MV-4-11 (cell line): ENCODE measurements around the gene NMNAT2.
A peak's percentile ranks its signal among the peaks of the same experiment; 100 is the strongest.
"Not testable (repeated sequence)": the region's sequence is repeated elsewhere in the genome, so short reads cannot be mapped to it uniquely, and the experiment has no call there.

ENCODE experiments used
- DNase-seq: peaks from one replicate; lab custom pipeline; 2025; lab: John Stamatoyannopoulos, UW

Gene NMNAT2

DNA sequence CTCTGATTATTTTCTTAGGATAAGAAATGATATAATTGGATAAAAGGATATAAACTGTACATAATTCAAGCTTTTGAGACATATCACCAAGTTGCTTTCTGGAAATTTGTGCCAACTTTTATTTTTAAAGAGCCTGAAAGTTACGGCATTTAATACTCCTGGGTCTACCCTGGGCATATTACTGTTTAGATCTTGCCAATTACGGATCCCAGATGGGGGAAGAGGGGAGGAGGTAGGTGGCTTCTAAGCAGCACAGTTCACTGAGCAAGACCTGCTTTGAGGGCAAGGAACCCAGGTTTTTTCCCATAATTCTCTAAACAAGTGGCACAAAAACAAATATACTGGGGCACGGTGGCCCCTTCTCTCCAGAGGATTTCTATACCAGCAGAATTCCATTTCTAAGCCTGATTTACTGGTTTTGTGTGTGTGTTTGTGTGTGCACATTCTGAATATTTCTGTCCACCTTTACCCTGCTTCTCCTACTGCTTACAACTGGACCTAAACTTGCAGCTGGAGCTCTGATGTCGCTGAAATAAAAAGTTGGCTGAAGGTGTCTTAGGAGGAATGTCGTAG is 155.5 kb downstream of the NMNAT2 start:
- no peak for DNase-seq

DNA sequence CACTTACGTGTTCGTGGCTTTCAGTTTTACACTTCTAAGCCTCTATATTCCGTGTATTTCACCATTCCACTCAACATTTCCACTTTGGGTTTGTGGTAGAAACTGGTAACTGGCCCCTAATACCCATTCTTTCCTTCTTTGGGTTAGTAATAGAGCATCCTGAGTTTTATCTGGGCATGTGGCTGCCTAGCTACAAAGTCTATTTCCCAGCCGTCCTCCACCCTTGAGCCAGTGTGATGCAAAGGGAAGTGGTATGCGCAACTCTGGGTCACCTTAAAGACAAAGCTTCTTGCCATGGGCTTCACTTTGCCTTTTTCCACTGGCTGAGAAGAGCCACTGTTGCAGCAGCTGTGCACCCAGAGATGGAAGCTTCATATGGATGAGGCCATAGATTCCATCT is 158.3 kb downstream of the NMNAT2 start:
- DNase-seq = peak; percentile 79

DNA sequence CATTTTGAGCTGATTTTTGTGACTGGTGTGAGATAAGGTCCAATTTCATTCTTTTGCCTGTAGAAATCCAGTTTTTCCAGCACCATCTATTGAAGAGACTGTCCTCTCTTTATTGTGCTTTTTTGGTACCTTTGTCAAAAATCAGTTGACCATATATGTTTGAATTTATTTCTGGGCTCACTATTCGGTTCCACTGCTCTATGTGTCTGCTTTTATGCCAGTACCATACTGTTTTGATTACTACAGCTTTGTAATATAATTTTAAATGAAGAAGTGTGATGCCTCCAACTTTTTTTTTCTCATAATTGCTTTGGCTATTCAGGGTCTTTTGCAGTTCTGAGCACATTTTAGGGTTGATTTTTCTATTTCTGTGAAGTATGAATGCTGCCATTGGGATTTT is 163.1 kb downstream of the NMNAT2 start:
- no peak for DNase-seq

DNA sequence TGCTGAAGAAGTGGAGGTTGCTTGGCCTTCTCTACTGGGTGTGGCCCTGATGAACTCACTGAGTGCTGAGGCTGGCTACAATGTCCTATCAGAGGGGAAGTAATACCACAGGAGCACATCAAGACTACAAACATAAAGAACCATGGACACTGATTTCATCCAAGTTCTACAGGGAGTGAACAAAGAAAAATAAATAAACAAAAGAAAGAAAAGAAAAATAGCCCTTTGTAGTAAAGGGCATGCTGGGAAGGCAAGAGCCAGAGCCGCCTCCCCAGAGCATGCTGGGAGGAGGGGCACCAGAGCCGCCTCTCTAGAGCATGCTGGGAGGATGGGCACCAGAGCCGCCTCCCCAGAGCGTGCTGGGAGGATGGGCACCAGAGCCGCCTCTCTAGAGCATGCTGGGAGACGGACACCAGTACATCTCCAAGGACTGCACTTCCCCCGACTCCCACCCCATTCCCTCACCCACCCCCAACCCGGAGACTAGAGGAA is 166.2 kb downstream of the NMNAT2 start:
- DNase-seq = no peak

DNA sequence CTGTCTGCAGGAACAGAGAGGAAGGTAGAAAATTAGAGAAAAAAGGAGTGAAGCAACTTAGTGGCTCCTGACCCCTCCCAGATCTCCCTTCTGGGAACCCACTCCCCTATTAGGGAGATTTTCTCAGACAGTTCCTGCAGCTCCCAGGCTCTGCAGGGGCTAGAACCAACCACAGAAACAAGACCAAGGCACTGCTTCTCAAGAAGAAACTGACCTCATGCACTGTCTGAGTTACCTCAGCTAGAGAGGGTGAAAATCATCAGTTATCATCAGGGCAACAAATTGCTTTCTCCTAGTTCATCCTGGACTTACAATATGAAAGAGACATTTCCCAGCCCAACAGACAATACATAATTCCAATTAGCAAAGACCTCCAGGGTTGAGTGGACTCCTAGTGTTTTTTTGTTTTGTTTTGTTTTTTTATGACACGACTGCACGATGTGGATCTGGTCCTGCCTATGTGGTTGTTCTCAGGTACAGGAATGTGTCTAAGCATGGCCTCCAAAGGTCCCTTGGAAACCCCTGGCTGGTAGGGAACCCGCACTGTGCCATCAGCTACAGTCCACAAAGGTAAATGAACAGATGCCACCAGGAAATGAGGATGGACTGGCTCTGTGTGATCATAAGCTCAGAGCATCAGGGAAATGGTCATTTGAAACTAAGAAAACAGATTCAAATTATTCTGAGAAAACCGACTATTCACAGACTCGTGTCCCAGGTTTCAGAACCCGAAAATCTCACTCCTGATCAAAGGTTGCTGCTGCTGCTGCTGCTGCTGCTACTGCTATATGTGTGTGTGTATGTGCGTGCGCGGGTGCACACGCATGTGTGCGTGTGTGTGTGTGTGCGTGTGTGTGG is 166.8 kb downstream of the NMNAT2 start:
- no peak for DNase-seq

DNA sequence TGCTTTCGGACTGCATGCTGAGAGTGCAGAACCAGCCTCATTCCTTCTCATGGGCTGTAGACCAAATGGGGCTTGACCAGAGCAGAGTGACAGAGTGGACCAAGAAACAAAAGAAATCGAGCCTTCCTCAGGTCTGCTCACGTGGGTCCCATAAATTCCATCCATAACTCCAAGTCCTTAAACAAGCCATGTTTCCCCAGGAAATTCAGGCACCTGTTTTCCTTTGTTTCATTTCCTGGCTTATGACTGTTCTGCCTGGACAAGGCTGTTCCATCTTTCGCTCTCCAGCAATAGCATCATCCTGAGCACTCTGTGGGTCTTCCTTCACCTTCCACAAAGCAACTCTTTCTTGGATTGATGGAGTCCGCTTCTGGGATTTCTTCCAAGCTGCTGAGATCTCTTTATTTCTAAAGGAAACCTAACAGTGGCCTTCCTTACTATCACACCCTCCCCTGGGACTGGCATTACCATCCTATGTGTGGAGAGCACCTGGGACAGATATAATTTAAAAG is 168.2 kb downstream of the NMNAT2 start:
- no peak for DNase-seq

DNA sequence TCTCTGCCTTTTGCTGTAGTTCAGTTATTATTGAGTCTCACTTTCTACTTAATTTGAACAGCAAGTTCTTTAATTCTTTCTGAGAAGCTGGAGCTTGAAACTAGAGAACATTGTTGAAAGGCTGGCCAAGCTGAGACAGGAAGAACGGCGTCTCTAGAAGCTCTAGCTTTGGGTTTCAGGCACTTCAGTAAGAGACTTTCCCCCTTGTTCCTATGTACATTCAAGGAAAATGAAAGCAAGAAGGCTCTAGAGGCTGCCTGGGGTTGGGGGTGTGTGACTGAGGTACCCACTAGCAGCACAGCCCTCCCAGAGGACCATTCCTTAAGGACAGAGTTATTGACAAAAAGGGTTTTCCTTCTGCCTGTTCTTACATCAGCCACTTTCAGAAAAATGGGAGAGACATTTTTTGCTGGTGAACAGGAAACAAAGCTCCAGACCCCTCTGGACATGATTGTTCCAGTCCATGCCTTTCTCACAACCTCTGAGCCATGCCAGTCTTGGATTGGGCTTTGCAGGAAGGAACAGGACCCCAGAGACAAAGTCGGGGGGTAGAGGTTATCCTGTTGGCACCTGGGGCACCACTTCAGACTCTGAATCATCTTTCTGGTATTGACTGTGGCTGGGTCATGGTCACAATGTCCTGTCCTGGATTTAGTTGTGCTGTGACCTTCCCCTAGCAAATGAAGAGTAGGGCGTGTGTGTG is 169.0 kb downstream of the NMNAT2 start:
- DNase-seq = no peak

DNA sequence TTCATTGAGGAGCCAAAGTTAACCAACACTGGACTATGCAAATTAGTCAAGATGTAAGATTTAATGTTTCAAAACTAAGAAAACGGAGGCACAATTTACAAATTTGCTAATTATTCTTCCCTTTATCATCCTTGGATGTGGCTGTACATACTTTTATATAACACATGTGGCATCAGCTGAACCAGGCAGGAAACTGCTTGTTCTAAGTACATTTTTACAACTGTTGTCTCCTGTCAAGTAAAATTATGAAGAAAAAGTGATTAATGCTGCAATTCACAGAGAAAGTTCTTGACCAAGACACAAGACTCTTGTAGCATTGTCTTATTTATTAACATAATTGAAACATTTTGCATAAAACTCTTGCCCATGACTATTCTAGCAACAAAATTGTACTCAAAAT is 170.2 kb downstream of the NMNAT2 start:
- no peak for DNase-seq

DNA sequence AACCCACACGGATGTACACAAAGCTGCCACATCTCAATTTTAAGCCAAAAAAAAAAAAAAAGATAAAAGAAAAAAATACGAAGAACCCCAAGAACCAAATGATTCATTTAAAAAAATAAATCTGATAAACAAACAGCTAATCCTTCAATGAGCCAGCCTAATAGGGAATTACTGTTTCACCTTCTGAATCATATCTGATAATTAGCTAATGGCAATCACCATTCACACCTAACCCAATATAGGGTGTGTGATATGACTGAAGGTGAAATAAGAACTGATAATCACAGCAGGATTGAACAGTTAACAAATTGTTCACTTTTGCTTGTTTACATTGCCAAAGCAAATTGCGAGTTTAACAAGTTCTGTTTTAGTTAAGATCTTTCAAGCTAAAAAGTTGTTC is 170.7 kb downstream of the NMNAT2 start:
- no peak for DNase-seq

DNA sequence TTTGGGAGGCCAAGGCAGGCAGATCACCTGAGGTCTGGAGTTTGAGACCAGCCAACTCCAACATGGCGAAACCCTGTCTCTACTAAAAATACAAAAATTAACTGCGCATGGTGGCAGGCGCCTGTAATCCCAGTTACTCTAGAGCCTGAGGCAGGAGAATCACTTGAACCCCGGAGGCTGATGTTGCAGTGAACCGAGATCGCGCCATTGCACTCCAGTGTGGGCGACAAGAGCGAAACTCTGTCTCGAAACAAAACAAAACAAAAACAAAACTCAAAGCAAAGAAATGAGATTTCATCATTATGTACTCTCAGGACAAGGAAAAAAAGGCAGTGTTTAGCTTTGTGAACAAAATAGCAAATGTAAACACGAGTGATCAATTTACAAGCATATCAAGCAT is 171.1 kb downstream of the NMNAT2 start:
- DNase-seq = no peak

DNA sequence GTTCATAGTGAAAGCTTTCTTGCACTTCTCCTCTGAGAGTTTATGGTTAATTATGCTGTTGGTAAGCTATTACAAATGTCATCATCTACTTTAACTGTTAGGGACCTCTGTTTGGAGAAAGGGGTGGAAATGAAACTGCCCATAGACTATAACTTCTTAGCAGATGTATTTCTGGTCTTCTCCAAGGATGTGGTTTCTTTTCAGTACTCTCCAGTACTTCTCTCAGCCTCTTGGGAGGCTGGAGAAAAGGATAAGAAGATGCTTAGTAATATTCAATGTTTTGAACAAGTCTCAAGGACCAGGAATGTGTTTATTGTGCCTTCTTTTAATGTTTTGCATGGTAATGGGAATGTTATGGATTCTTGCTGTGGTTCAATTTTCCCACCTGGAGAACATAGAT is 171.7 kb downstream of the NMNAT2 start:
- DNase-seq = peak; percentile 95

DNA sequence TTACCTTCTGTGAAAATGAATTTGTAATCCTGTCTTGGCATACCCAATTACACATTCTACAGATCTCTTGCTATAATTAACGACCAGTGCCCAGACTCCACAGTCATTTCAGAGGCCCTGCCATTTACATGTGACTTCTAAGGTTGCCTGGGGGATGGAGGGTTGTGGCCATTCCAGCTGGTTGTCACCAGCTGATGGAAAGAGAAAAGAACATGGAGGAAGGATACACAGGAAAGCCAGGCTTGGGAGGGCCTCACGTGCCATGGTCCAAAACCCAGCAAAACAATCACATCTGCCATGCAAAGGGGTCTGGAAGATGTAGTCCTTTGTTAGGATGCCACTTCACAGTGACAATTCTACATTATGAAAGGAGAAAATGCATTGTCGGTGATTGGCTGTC is 172.8 kb downstream of the NMNAT2 start:
- no peak for DNase-seq

DNA sequence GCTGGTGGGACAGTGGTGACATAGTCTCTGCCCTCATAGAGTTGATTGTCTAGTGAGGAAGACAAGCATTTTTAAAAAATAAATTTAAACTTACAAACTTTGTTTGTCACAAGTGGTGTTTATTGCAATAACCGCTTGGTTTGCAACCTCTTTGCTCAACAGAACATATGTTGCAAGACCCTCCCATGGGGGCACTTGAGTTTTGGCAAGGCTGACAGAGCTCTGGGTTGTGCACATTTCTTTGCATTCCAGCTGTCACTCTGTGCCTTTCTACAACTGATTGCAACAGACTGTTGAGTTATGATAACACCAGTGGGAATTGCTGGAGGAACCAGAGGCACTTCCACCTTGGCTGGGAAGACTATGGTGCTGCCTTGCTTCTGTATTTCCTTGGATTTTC is 173.7 kb downstream of the NMNAT2 start:
- DNase-seq = peak; percentile 87

DNA sequence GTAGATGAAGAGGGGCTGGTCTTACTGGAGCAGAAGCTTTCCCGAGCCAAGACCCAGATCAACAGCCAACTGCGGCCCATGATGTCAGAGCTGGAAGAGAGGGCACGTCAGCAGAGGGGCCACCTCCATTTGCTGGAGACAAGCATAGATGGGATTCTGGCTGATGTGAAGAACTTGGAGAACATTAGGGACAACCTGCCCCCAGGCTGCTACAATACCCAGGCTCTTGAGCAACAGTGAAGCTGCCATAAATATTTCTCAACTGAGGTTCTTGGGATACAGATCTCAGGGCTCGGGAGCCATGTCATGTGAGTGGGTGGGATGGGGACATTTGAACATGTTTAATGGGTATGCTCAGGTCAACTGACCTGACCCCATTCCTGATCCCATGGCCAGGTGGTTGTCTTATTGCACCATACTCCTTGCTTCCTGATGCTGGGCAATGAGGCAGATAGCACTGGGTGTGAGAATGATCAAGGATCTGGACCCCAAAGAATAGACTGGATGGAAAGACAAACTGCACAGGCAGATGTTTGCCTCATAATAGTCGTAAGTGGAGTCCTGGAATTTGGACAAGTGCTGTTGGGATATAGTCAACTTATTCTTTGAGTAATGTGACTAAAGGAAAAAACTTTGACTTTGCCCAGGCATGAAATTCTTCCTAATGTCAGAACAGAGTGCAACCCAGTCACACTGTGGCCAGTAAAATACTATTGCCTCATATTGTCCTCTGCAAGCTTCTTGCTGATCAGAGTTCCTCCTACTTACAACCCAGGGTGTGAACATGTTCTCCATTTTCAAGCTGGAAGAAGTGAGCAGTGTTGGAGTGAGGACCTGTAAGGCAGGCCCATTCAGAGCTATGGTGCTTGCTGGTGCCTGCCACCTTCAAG is 174.8 kb downstream of the NMNAT2 start:
- DNase-seq = peak; percentile 82

DNA sequence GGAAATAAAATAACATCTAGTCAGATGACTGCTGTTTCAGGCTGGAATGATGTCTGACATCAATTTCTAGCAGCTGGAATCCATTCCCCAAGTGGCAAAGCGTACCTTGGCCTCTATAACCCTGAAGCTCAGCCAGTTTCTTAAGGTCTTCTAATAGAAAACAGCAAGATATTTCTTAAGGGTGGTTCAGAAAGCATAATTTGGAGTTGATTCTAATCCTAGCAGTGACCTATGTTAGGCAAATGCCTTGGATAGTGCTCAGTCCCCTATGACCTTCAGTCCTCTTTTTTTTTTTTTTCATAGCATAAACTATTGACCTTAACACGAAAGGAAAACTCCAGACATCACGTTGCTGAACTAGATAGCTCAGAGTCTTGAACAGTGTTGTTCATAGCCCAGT is 175.6 kb downstream of the NMNAT2 start:
- no peak for DNase-seq

DNA sequence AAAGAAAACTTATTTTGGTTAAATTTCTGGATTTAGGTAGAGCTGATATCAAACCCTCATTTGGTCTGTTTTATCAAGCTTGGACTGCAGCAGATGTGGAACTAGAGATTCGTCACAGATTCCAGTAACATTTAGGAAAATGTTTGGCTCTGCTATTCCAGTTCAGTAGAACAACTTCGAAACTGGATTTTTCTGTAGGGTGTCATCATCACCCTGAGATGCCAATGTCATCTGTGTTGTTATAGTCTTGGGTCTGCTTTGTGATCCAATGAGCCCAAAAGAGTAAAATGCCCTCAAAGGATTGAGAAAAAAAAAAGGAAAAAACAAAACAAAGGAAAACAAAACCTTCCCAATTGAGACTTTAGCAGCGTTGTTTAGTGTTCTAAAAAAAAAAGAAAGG is 176.7 kb downstream of the NMNAT2 start:
- DNase-seq = no peak

DNA sequence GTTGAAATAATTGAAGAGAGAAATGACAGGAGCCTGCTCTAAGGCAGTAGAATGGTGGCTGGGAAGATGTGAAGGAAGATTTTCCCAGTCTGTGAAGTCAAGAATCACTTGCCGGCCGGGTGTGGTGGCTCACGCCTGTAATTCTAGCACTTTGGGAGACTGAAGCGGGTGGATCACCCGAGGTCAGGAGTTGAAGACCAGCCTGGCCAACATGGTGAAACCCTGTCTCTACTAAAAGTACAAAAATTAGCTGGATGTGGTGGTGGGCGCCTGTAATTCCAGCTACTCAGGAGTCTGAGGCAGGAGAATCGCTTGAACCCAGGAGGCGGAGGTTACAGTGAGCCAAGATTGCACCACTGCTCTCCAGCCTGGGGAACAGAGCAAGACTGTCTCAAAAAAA is 177.3 kb downstream of the NMNAT2 start:
- not testable (repeated sequence) for DNase-seq

DNA sequence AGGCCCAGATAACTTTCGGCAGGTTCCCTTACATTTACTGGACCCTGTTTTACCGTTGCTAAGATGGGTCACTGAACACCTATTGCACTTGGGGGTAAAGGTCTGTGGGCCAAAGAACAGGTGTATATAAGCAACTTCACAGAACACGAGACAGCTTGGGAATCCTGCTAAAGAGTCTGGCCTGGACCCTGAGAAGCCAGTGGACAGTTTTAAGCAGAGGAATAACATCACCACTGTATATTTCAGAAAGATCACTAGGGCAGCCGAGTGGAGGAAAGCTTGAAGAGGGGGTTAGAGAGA is 177.7 kb downstream of the NMNAT2 start:
- DNase-seq = no peak

DNA sequence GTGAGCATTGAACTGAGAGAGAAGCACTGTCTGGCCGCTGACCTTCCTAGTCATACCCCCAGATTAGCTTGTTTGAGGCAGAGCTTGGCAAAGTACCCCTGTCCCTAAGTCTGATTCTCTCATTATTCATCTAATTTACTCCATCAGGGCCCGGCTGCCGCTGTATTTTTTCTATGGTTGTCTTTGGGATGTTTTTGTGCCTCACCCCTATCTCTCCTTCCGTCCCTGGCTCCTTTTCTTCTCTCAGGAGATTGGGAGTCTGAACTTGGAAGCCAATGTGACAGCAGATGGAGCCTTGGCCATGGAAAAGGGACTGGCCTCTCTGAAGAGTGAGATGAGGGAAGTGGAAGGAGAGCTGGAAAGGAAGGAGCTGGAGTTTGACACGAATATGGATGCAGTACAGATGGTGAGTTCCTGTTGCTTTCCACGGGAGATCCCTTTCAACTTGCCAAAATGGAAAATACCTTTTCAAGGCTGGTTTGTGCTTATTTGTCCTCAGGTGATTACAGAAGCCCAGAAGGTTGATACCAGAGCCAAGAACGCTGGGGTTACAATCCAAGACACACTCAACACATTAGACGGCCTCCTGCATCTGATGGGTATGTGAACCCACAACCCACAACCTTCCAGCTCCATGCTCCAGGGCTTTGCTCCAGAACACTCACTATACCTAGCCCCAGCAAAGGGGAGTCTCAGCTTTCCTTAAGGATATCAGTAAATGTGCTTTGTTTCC is 178.2 kb downstream of the NMNAT2 start:
- DNase-seq = no peak

DNA sequence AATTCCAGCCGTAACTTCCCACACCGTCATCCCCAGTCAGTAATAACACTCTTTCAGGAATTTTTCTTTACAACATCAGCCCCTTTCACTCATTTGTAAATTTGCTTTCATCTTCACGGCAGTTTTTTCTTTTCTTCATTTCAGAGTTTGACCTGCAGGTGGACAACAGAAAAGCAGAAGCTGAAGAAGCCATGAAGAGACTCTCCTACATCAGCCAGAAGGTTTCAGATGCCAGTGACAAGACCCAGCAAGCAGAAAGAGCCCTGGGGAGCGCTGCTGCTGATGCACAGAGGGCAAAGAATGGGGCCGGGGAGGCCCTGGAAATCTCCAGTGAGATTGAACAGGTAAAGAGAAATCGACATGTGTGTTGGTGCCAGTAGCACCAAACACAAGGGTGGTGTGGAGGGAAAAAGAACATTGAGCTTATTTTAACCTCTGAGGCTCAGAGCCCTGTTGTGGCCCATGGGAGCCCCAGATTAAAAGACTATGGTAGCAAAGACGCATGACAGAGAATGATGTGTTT is 178.9 kb downstream of the NMNAT2 start:
- DNase-seq = no peak

DNA sequence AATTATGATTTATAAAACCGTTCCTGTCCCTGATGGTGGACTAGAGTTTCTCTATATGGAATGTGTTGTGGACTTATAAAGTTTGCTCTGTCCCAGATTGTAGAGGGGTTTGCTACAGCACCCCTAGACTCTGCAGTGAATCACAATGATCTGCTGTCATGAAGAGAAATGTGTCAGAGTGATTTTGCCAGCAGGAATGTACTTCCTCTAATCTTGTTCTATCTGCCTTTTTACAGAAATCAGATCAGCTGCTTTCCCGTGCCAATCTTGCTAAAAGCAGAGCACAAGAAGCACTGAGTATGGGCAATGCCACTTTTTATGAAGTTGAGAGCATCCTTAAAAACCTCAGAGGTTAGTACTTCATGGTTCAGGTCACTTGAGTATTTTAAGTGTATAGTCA is 180.1 kb downstream of the NMNAT2 start:
- DNase-seq = no peak
